Loucy (cell line): ENCODE results near the gene NFKB1.

Source experiments
- EZH2phosphoT487 ChIP-seq: fragments of 200-600 bp; IDR thresholded peaks from 2 replicates; pipeline ENCODE4 v1.6.1; 2018; ENCODE audit warnings: antibody characterized with exemption, mild to moderate bottlenecking, moderate library complexity, borderline replicate concordance
- TF ChIP-seq, protein P1 (sequence below): fragments of 200-600 bp; sonication (generic); conservative IDR thresholded peaks from 2 replicates; pipeline ENCODE4 v1.5.1; 2014; ENCODE audit warnings: mild to moderate bottlenecking, antibody characterized with exemption, low read length

DNA sequence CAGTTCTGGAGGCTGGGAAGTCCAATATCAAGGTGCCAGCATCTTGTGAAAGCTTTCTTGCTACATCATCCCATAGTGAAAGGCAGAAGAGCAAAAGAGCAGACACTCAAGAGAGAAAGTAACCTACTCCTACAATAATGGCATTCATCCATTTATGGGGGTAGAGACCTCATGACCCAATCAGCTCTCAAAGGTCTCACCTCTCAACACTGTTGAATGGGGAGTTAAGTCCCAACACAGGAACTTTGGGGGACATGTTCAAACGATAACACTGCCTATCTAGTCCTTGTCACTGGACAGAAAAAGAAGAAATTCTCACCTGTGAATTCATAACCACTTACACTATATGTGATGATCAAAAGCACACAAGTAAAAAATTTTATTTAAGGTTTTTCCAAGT lies 6.6 kb upstream of the NFKB1 start:
- TF ChIP-seq, protein P1, sequence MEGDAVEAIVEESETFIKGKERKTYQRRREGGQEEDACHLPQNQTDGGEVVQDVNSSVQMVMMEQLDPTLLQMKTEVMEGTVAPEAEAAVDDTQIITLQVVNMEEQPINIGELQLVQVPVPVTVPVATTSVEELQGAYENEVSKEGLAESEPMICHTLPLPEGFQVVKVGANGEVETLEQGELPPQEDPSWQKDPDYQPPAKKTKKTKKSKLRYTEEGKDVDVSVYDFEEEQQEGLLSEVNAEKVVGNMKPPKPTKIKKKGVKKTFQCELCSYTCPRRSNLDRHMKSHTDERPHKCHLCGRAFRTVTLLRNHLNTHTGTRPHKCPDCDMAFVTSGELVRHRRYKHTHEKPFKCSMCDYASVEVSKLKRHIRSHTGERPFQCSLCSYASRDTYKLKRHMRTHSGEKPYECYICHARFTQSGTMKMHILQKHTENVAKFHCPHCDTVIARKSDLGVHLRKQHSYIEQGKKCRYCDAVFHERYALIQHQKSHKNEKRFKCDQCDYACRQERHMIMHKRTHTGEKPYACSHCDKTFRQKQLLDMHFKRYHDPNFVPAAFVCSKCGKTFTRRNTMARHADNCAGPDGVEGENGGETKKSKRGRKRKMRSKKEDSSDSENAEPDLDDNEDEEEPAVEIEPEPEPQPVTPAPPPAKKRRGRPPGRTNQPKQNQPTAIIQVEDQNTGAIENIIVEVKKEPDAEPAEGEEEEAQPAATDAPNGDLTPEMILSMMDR, result no peak
- no peak for TF ChIP-seq EZH2phosphoT487
